ENCODE measurements around the gene SFXN1. TPM values are rescaled to one million over a fixed set of nuclear protein-coding genes. Genes with fewer than 3 reads are reported as not detected.
"Not testable (repeated sequence)": the region's sequence is repeated elsewhere in the genome, so short reads cannot be mapped to it uniquely, and the experiment has no call there.

SFXN1 gene
- total RNA-seq, 2 donors from 2014 or later = 30.7 to 39.2 TPM

GRCh38 chr5:175524211-175524610 is 45.9 kb downstream of the SFXN1 start:
- intact Hi-C loops (cut with DNase I) = no loop called here
- ATAC-seq = no peak
- no peak for DNase-seq

- intact Hi-C loops (cut with DNase I) = no loop called here
Observed at GRCh38 chr5:175526691-175527090, 48.3 kb downstream of the SFXN1 start.

DNA sequence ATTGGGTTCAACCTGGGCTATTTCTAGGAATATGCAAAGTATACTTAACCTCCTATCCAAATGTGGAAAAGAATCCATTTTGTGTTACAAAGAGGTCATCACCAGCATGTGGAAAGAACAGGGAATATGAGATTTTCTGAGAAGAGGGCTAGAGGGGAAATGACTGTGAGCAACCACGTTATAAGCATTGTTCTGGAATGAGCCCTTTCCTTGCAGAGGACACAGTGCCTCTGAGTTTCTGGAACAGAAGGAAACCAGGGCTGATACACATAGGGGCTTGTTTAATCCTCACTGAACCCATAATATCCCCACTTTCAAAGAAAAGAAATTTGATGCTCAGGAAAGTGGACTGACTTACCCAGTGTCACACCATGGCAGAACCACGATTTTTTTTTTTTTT is 53.0 kb downstream of the SFXN1 start:
- ATAC-seq (no peak), DNase-seq (no peak)
- intact Hi-C loops (cut with DNase I) = loop anchor here in 1 of 2 donors (5.0 kb wide), 1 partner anchor 186 kb away; no protein-coding TSS in a partner anchor

More at GRCh38 chr5:175526691-175527090, 48.3 kb downstream of the SFXN1 start:
- DNase-seq (no peak), ATAC-seq (no peak)

- peak; percentile 96 to 97 for ATAC-seq
- peak; percentile 82 for DNase-seq
- intact Hi-C loops (cut with DNase I) = loop anchor here (2.0 to 5.0 kb wide), 2 partner anchors 183 to 184 kb away; no protein-coding TSS in a partner anchor
Observed at GRCh38 chr5:175534070-175534932, 55.9 kb downstream of the SFXN1 start.

GRCh38 chr5:175535331-175535730 is 57.0 kb downstream of the SFXN1 start:
- ATAC-seq, DNase-seq: not testable (repeated sequence)
- intact Hi-C loops (cut with DNase I) = loop anchor here in 1 of 2 donors (2.0 kb wide), 1 partner anchor 183 kb away; no protein-coding TSS in a partner anchor

- DNase-seq (no peak), ATAC-seq (no peak)
- intact Hi-C loops (cut with DNase I) = loop anchor here in 1 of 2 donors (2.0 kb wide), 1 partner anchor 183 kb away; no protein-coding TSS in a partner anchor
Observed at GRCh38 chr5:175535796-175536195, 57.4 kb downstream of the SFXN1 start.

DNA sequence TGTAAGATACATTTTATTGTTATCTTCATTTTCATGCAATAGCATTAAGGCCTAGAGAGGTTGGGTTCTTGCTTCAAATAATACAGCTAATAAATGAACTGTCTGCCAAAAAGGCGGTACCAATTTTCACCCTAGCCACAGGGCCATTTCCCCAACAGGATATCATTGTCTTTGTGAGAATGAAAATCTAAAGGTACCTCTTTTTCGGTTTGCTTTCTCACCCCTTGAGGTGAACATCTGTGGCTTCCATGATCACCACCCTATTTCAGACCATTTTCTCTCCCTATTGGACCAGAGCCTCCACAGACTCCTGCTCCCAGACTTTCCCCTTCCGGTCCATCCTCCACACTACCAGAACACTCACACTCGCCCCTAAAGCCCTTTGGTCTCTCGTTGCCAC is 60.2 kb downstream of the SFXN1 start:
- no peak for ATAC-seq
- intact Hi-C loops (cut with DNase I) = no loop called here
- DNase-seq = no peak

DNA sequence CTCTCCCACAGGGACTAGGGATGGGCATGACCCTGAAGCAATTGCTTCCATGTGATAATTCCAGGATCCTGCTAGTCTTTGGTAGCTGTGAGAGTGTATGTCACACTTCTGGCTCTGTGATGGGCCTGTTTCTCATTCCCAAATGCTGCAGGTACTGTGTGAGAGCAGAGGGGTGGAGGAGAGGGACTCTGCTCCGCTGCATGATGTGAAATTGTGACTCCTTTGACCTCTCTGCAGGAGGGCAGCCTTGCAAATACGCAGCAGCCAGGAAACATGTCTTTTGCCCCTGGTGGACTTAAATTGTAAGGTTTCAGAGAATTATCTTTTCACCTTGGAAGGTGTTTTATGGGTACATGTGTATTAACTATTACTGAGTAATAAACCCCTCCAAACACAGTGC is 61.6 kb downstream of the SFXN1 start:
- intact Hi-C loops (cut with DNase I) = no loop called here

GRCh38 chr5:175541264-175541663 is 62.9 kb downstream of the SFXN1 start:
- DNase-seq (no peak), ATAC-seq (no peak)
- intact Hi-C loops (cut with DNase I) = no loop called here

More for the DNA sequence above, 61.6 kb downstream of the SFXN1 start:
- DNase-seq (no peak), ATAC-seq (no peak)

GRCh38 chr5:175542232-175542965 is 64.0 kb downstream of the SFXN1 start:
- DNase-seq = no peak
- peak in 1 of 2 donors; percentile 37 for ATAC-seq
- intact Hi-C loops (cut with DNase I) = no loop called here

DNA sequence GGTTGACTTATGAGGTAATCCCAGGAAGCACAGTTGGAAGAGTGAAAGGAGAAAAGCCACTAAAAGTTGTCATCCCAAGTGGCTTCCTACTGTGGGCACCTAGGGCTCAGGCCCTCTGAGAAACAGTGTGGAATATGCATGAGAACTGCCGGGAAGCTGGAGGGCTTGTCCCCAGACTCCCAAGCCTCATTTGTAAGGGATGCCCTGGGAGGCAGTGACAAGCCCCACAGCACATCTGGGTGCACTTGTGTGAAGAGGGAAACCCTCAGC is 64.5 kb downstream of the SFXN1 start:
- DNase-seq = no peak
- ATAC-seq = no peak
- intact Hi-C loops (cut with DNase I) = no loop called here

DNA sequence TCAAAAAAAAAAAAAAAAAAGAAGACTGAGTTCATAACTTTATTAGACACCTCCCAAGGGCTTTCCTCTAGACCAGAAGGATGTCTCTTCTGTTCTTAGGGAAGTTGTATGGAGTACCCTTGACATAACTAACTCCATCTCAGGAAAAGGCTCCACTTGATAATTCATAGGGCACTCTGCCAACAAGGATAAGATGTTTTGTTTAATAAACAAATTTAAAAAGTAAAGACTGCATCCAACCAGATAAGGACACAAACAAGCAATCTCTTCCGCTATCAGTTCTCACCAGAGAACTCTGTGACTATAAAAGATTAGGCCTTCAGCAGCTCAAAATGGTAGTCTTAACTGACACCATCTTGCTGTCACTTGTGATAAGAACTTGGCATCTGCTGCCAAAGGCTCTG is 65.8 kb downstream of the SFXN1 start:
- intact Hi-C loops (cut with DNase I) = no loop called here
- ATAC-seq = no peak
- DNase-seq = no peak

DNA sequence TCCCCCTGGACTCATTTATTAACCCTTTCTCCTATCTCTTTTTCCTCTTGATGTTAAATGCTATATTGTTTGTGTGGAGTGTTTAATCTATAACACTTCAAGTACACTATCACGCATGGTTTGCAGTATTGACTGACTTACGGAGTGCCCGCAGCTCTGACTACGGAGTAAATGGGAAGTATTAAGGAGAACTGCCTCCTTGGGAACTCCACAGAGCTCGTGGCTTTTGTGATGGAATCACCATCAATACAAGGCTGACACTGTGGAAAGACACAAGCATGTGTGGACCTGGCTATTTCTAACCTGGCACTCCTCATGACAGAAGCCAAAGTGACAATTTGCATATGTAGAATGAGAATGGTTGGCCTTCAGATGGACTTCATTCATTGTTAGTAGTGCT is 66.2 kb downstream of the SFXN1 start:
- intact Hi-C loops (cut with DNase I) = no loop called here
- DNase-seq (no peak), ATAC-seq (no peak)

GRCh38 chr5:175547842-175548241 is 69.5 kb downstream of the SFXN1 start:
- intact Hi-C loops (cut with DNase I) = no loop called here
- no peak for DNase-seq
- ATAC-seq = no peak

- no peak for DNase-seq
- ATAC-seq = no peak
- intact Hi-C loops (cut with DNase I) = no loop called here
Observed at GRCh38 chr5:175548626-175549311, 70.4 kb downstream of the SFXN1 start.

DNA sequence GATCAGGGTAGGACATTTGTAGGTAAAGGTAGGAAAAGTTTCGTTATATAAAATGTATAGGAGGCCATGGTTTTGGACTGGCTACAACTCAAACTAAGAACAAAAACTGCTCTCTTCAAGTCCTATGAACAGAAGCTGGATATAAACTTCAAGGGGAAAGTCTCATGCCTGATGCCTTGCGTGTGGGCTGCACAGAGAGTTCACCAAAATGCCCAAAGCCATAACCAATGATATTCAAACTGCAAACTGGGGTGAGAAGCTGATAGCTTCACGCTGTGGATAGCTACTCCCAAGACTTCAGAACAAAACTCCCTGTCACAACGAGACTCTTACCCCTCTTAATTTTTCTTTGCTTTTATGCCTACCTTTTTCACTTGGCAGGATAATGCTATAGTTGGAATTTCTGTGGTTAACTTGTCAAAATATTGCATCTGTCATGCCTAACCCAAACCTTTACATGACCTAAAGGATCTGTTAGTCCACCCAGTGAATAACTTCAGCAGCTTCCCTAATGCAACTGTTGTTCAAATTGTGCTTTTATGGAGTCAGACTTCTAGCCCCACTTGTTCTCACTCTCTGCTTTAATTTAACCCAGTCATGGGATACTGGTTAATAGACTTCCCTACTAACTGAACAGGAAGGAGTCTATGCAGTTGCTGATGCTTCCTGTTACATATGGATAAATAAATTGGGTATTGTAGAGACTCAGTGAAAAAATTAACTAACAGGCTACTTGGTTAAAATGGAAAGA is 71.9 kb downstream of the SFXN1 start:
- DNase-seq (no peak), ATAC-seq (no peak)
- intact Hi-C loops (cut with DNase I) = no loop called here

DNA sequence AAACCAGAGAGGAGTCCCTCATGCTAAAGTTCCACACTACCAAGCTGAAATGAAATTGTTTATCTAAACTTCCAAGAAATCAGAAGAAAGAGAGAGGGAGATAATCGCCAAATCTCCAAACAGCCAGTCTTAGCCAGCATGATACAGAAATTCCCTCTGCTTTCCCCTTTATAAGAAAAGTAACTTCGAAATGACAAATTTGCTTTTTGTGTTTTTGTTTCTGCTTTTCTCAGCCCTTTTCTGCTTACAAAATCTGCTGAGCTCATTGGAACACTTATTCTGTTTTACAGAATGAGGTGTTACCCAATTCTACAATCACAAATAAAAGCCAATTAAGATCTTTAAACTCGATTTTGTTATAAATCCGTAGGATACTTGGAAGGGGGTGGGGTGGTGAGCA is 72.9 kb downstream of the SFXN1 start:
- no peak for ATAC-seq
- DNase-seq = no peak
- intact Hi-C loops (cut with DNase I) = no loop called here

GRCh38 chr5:175554296-175554695 is 75.9 kb downstream of the SFXN1 start:
- ATAC-seq = no peak
- intact Hi-C loops (cut with DNase I) = no loop called here

DNA sequence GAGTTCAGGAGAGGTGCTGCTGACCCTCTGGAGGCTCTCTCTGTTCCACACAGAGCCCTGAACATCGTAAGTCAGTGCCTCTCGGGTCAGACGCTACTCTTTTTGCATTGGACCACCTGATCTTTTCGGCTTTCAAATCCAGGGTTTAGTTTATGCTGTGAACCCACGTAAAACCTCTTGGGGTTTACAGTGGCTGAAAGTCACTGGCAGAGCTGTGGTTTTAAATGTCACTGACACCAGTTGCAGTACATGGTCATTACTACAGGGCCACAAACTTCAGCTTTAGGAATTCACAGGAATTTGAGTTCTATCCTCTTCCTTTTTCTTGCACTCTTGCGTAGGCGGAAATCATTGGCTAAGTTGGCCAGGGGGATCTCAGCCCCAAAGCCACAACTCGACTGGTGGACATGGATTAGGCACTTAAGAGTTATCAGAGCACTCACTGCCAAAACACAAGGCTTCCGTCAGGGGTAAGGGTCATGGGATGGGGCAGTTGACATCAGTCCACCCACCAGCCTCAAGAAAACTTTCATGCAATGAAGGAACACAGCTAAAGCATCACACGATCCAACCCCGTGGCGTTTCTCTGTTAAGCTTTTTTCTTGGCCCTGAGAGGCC is 76.9 kb downstream of the SFXN1 start:
- ATAC-seq = no peak
- intact Hi-C loops (cut with DNase I) = no loop called here

More at GRCh38 chr5:175554296-175554695, 75.9 kb downstream of the SFXN1 start:
- DNase-seq = no peak

More for the DNA sequence above, 76.9 kb downstream of the SFXN1 start:
- DNase-seq = no peak

Measured in left cardiac atrium (tissue), 4 donors.